MM.1S (cell line): ENCODE results near the gene RCOR1.

Source experiments
- DNase-seq: peaks from one replicate; pipeline ENCODE4 v3.0.0-alpha.2; 2015
- H2AFZ ChIP-seq: fragments of 300-600 bp; sonication (generic); 2 replicates; pipeline ENCODE4 v1.6.0; 2016; ENCODE audit warnings: antibody characterized with exemption, low read length
- H3F3A ChIP-seq: fragments of 300-600 bp; sonication (generic); 2 replicates; pipeline ENCODE4 v1.6.1; 2016; ENCODE audit warnings: mild to moderate bottlenecking, antibody characterized with exemption, low read length, moderate library complexity, mixed read lengths; ENCODE audit not compliant: insufficient read depth
- H3K27ac ChIP-seq: fragments of 300-600 bp; sonication (generic); 2 replicates; pipeline ENCODE4 v1.5.1; 2016; ENCODE audit warnings: mild to moderate bottlenecking, low read length
- H3K27me3 ChIP-seq: fragments of 300-600 bp; sonication (generic); replicated peaks from 2 replicates; pipeline ENCODE4 v1.6.0; 2016; ENCODE audit warnings: low read length; ENCODE audit not compliant: insufficient read depth
- H3K36me3 ChIP-seq: fragments of 300-600 bp; sonication (generic); replicated peaks from 2 replicates; pipeline ENCODE4 v1.6.1; 2016; ENCODE audit warnings: mild to moderate bottlenecking, low read length, mixed read lengths; ENCODE audit not compliant: insufficient read depth
- H3K4me1 ChIP-seq: fragments of 300-600 bp; sonication (generic); 2 replicates; pipeline ENCODE4 v1.6.1; 2016; ENCODE audit warnings: low read length, mixed read lengths
- H3K4me2 ChIP-seq: fragments of 300-600 bp; sonication (generic); 2 replicates; pipeline ENCODE4 v1.6.0; 2016; ENCODE audit warnings: low read depth, low read length
- H3K4me3 ChIP-seq: fragments of 300-600 bp; sonication (generic); 2 replicates; pipeline ENCODE4 v1.5.1; 2016; ENCODE audit warnings: low read length, mixed read lengths
- H3K79me2 ChIP-seq: fragments of 300-600 bp; sonication (generic); 2 replicates; pipeline ENCODE4 v1.6.1; 2016; ENCODE audit warnings: mixed run types, low read length, mixed read lengths
- H3K9ac ChIP-seq: fragments of 300-600 bp; sonication (generic); 2 replicates; pipeline ENCODE4 v1.6.1; 2016; ENCODE audit warnings: low read length, mixed read lengths
- H3K9me2 ChIP-seq: fragments of 300-600 bp; sonication (generic); replicated peaks from 2 replicates; pipeline ENCODE4 v1.6.1; 2016; ENCODE audit warnings: mild to moderate bottlenecking, low read length, mixed read lengths; ENCODE audit not compliant: insufficient read depth
- H3K9me3 ChIP-seq: fragments of 300-600 bp; sonication (generic); replicated peaks from 2 replicates; pipeline ENCODE4 v1.6.1; 2016; ENCODE audit warnings: mild to moderate bottlenecking, low read length, mixed read lengths; ENCODE audit not compliant: insufficient read depth
- H4K20me1 ChIP-seq: fragments of 300-600 bp; sonication (generic); 2 replicates; pipeline ENCODE4 v1.6.1; 2016; ENCODE audit warnings: mild to moderate bottlenecking, low read length, moderate library complexity, mixed read lengths; ENCODE audit not compliant: insufficient read depth
- EZH2 ChIP-seq: fragments of 300-600 bp; sonication (generic); optimal IDR thresholded peaks from 2 replicates; pipeline ENCODE3; 2017; ENCODE audit warnings: low read depth, mild to moderate bottlenecking, antibody characterized with exemption, low read length, mixed read lengths
- EZH2phosphoT487 ChIP-seq: fragments of 300-600 bp; sonication (generic); IDR thresholded peaks from 2 replicates; pipeline ENCODE4 v1.6.1; 2018; ENCODE audit warnings: antibody characterized with exemption, low read length
- TF ChIP-seq, protein P1 (sequence below): fragments of 300-600 bp; sonication (generic); IDR thresholded peaks from 2 replicates; pipeline ENCODE4 v1.5.1; 2016; ENCODE audit warnings: antibody characterized with exemption, low read length, mixed read lengths

The RCOR1 gene

DNA sequence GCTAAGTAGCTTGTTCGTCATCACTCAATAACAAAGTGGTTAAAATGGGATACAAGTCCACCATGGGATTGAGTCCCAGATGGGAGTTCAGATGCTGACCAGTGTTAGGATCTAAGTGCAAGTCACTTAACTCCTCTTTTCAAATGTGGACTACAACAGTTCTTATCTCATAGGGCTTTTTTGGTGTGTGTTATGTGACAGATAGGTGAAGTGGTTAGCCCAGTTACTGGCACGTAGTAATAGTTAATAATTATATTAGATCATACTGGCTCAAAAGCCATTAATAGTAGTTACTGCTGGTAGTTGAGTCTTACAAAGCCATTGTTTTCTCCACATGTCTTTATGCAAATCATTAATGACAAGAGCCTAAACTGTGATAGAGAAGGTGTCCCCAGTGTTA, 73.2 kb downstream of the RCOR1 start:
- Histone ChIP-seq H2AFZ (no peak overlapping the region), H3K27me3 (no peaks in the 10 kb centered on the region), H3K27ac (no peak overlapping the region), H3K4me1 (no peaks in the 10 kb centered on the region), H3K4me3 (no peak overlapping the region), H3K4me2 (no peak overlapping the region), H4K20me1 (no peaks in the 10 kb centered on the region), H3K79me2 (peaks cover 10% of the 10 kb centered on the region; the same call in 1 of the 2 replicates), H3K9ac (no peak overlapping the region), H3K9me3 (no peaks in the 10 kb centered on the region), H3F3A (no peaks in the 10 kb centered on the region), H3K36me3 (no peaks in the 10 kb centered on the region), H3K9me2 (no peaks in the 10 kb centered on the region)
- no peak for DNase-seq
- TF ChIP-seq EZH2phosphoT487 (no peak), EZH2 (no peak)
- TF ChIP-seq, protein P1, sequence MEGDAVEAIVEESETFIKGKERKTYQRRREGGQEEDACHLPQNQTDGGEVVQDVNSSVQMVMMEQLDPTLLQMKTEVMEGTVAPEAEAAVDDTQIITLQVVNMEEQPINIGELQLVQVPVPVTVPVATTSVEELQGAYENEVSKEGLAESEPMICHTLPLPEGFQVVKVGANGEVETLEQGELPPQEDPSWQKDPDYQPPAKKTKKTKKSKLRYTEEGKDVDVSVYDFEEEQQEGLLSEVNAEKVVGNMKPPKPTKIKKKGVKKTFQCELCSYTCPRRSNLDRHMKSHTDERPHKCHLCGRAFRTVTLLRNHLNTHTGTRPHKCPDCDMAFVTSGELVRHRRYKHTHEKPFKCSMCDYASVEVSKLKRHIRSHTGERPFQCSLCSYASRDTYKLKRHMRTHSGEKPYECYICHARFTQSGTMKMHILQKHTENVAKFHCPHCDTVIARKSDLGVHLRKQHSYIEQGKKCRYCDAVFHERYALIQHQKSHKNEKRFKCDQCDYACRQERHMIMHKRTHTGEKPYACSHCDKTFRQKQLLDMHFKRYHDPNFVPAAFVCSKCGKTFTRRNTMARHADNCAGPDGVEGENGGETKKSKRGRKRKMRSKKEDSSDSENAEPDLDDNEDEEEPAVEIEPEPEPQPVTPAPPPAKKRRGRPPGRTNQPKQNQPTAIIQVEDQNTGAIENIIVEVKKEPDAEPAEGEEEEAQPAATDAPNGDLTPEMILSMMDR: no peak

GRCh38 chr14:102666635-102667034, 74.2 kb downstream of the RCOR1 start:
- Histone ChIP-seq H3K9ac (no peak overlapping the region), H3K9me2 (no peaks in the 10 kb centered on the region), H2AFZ (no peak overlapping the region), H3K79me2 (peaks cover 5% of the 10 kb centered on the region; the same call in 1 of the 2 replicates), H3K36me3 (no peaks in the 10 kb centered on the region), H3K4me3 (no peak overlapping the region), H3K9me3 (no peaks in the 10 kb centered on the region), H3K4me1 (no peaks in the 10 kb centered on the region), H3K4me2 (no peak overlapping the region), H3F3A (no peaks in the 10 kb centered on the region), H4K20me1 (no peaks in the 10 kb centered on the region), H3K27me3 (no peaks in the 10 kb centered on the region), H3K27ac (no peak overlapping the region)
- no peak for DNase-seq
- TF ChIP-seq, protein P1: no peak
- TF ChIP-seq EZH2 (no peak), EZH2phosphoT487 (no peak)

- H3K4me2 ChIP-seq: no peak overlapping the region
- no peaks in the 10 kb centered on the region for H3K9me2 ChIP-seq
- no peak for DNase-seq
- peaks cover 3% of the 10 kb centered on the region; the same call in 1 of the 2 replicates for H3K79me2 ChIP-seq
- H3F3A ChIP-seq: no peaks in the 10 kb centered on the region
- H3K9me3 ChIP-seq: no peaks in the 10 kb centered on the region
- TF ChIP-seq, protein P1: no peak
- TF ChIP-seq EZH2phosphoT487 (no peak), EZH2 (no peak)
- H3K4me1 ChIP-seq: no peaks in the 10 kb centered on the region
- H3K27ac ChIP-seq: no peak overlapping the region
- H3K9ac ChIP-seq: no peak overlapping the region
- H3K4me3 ChIP-seq: no peak overlapping the region
- H4K20me1 ChIP-seq: no peaks in the 10 kb centered on the region
- no peaks in the 10 kb centered on the region for H3K36me3 ChIP-seq
- no peak overlapping the region for H2AFZ ChIP-seq
- H3K27me3 ChIP-seq: no peaks in the 10 kb centered on the region
Observed at GRCh38 chr14:102667703-102668102, 75.3 kb downstream of the RCOR1 start.
